ENCODE measurements around the gene ARHGAP33.

GRCh38 chr19:35777086-35777841 is 1.9 kb downstream of the ARHGAP33 start:
- no peak for TF ChIP-seq PRRX2 (CRISPR knock-in tag; IDR thresholded peaks at IDR 0.05)
- TF ChIP-seq CTCF (IDR thresholded peaks at IDR 0.05): no peak
- TF ChIP-seq, protein P1, sequence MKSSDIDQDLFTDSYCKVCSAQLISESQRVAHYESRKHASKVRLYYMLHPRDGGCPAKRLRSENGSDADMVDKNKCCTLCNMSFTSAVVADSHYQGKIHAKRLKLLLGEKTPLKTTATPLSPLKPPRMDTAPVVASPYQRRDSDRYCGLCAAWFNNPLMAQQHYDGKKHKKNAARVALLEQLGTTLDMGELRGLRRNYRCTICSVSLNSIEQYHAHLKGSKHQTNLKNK (CRISPR knock-in tag; IDR thresholded peaks at IDR 0.05): no peak
- TF ChIP-seq ZBTB21 (CRISPR knock-in tag; IDR thresholded peaks at IDR 0.05; ENCODE audit: borderline replicate concordance): no peak
- TF ChIP-seq, protein P2, sequence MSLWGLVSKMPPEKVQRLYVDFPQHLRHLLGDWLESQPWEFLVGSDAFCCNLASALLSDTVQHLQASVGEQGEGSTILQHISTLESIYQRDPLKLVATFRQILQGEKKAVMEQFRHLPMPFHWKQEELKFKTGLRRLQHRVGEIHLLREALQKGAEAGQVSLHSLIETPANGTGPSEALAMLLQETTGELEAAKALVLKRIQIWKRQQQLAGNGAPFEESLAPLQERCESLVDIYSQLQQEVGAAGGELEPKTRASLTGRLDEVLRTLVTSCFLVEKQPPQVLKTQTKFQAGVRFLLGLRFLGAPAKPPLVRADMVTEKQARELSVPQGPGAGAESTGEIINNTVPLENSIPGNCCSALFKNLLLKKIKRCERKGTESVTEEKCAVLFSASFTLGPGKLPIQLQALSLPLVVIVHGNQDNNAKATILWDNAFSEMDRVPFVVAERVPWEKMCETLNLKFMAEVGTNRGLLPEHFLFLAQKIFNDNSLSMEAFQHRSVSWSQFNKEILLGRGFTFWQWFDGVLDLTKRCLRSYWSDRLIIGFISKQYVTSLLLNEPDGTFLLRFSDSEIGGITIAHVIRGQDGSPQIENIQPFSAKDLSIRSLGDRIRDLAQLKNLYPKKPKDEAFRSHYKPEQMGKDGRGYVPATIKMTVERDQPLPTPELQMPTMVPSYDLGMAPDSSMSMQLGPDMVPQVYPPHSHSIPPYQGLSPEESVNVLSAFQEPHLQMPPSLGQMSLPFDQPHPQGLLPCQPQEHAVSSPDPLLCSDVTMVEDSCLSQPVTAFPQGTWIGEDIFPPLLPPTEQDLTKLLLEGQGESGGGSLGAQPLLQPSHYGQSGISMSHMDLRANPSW (CRISPR knock-in tag; conservative IDR thresholded peaks at IDR 0.05; ENCODE audit: low read depth): no peak
- TF ChIP-seq, protein P3, sequence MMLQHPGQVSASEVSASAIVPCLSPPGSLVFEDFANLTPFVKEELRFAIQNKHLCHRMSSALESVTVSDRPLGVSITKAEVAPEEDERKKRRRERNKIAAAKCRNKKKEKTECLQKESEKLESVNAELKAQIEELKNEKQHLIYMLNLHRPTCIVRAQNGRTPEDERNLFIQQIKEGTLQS (CRISPR knock-in tag; conservative IDR thresholded peaks at IDR 0.05): no peak
- TF ChIP-seq NFYB (CRISPR knock-in tag; conservative IDR thresholded peaks at IDR 0.05; ENCODE audit: low read depth): no peak
- TF ChIP-seq, protein P4, sequence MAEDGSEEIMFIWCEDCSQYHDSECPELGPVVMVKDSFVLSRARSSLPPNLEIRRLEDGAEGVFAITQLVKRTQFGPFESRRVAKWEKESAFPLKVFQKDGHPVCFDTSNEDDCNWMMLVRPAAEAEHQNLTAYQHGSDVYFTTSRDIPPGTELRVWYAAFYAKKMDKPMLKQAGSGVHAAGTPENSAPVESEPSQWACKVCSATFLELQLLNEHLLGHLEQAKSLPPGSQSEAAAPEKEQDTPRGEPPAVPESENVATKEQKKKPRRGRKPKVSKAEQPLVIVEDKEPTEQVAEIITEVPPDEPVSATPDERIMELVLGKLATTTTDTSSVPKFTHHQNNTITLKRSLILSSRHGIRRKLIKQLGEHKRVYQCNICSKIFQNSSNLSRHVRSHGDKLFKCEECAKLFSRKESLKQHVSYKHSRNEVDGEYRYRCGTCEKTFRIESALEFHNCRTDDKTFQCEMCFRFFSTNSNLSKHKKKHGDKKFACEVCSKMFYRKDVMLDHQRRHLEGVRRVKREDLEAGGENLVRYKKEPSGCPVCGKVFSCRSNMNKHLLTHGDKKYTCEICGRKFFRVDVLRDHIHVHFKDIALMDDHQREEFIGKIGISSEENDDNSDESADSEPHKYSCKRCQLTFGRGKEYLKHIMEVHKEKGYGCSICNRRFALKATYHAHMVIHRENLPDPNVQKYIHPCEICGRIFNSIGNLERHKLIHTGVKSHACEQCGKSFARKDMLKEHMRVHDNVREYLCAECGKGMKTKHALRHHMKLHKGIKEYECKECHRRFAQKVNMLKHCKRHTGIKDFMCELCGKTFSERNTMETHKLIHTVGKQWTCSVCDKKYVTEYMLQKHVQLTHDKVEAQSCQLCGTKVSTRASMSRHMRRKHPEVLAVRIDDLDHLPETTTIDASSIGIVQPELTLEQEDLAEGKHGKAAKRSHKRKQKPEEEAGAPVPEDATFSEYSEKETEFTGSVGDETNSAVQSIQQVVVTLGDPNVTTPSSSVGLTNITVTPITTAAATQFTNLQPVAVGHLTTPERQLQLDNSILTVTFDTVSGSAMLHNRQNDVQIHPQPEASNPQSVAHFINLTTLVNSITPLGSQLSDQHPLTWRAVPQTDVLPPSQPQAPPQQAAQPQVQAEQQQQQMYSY (CRISPR knock-in tag; IDR thresholded peaks at IDR 0.05): no peak

Measured in WTC11 (cell line).